ENCODE data around the gene UBE2E2. TPM values are rescaled to one million over a fixed set of nuclear protein-coding genes. Genes with fewer than 3 reads are reported as not detected.

The UBE2E2 gene
- total RNA-seq, 2 donors from 2014 or later, result 6.4 to 9.6 TPM

- Mint-ChIP-seq H3K4me1 (ENCODE audit: low read depth in 2 of 2) (no peaks in the 10 kb centered on the region), H3K27me3 (no peaks in the 10 kb centered on the region), H3K4me3 (no peak overlapping the region), H3K36me3 (peaks cover 13% of the 10 kb centered on the region), H3K27ac (no peak overlapping the region), H3K9me3 (peaks cover 9% of the 10 kb centered on the region)
- ATAC-seq, result no peak
- no peak for DNase-seq (ENCODE audit: low spot score)
Observed at GRCh38 chr3:23481011-23481615, 278.0 kb downstream of the UBE2E2 start.

DNA sequence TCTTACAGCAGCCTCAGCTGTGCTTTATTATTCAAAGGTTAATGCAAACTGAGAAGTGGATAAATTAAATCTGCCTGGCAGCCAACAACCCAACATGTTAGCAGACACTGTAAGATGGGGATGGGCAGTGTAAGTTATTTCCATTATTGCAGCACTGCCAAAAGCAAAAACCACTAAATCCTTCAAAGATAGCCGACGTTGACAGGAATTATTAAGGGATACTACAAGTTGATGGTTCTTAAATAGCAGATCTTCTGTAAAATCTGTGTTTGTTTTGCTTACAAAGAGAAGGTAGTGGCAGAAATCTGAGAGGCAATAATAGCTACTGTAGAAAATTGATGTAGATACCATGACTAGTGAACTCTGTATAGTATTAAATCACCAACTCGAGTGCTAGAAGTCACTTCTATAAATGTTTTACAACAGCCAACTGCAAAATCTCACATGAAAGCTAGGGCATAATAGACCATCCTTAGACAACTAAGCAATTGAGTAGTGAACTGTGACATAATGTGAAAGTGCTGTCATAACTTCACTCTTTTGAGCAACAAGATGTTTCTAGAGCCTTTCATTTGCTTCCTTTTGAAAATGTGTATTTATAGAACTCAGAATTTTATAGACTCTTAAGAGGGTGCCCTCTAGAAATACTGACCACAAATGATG is 278.6 kb downstream of the UBE2E2 start:
- H3K27ac Mint-ChIP-seq, result no peak overlapping the region
- ATAC-seq, result no peak
- no peak for DNase-seq (ENCODE audit: low spot score)
- no peaks in the 10 kb centered on the region for H3K4me1 Mint-ChIP-seq (ENCODE audit: low read depth in 2 of 2)
- H3K9me3 Mint-ChIP-seq, result peaks cover 9% of the 10 kb centered on the region
- no peaks in the 10 kb centered on the region for H3K27me3 Mint-ChIP-seq
- peaks cover 13% of the 10 kb centered on the region for H3K36me3 Mint-ChIP-seq
- H3K4me3 Mint-ChIP-seq, result no peak overlapping the region

- no peak overlapping the region for H3K27ac Mint-ChIP-seq
- DNase-seq (ENCODE audit: low spot score), result no peak
- no peaks in the 10 kb centered on the region for H3K4me1 Mint-ChIP-seq (ENCODE audit: low read depth in 2 of 2)
Observed at GRCh38 chr3:23484386-23484785, 281.3 kb downstream of the UBE2E2 start.

GRCh38 chr3:23485922-23486321 is 282.8 kb downstream of the UBE2E2 start:
- DNase-seq (ENCODE audit: low spot score), result no peak
- no peaks in the 10 kb centered on the region for H3K4me1 Mint-ChIP-seq (ENCODE audit: low read depth in 2 of 2)
- peak; percentile 6 to 41 for ATAC-seq
- peaks cover 0 to 3% of the 10 kb centered on the region in 2 donors for H3K27me3 Mint-ChIP-seq
- peaks cover 3% of the 10 kb centered on the region for H3K9me3 Mint-ChIP-seq
- no peak overlapping the region for H3K4me3 Mint-ChIP-seq
- H3K36me3 Mint-ChIP-seq, result peaks cover 6% of the 10 kb centered on the region
- H3K27ac Mint-ChIP-seq, result no peak overlapping the region

More at GRCh38 chr3:23484386-23484785, 281.3 kb downstream of the UBE2E2 start:
- Mint-ChIP-seq H3K27me3 (peaks cover 0 to 2% of the 10 kb centered on the region in 2 donors), H3K9me3 (peaks cover 3% of the 10 kb centered on the region), H3K4me3 (no peak overlapping the region), H3K36me3 (peaks cover 6% of the 10 kb centered on the region)
- ATAC-seq, result no peak

GRCh38 chr3:23487015-23487414 is 283.9 kb downstream of the UBE2E2 start:
- ATAC-seq (peak; percentile 41 to 48), DNase-seq (ENCODE audit: low spot score) (no peak)
- no peak overlapping the region for H3K27ac Mint-ChIP-seq
- H3K9me3 Mint-ChIP-seq, result peaks cover 3% of the 10 kb centered on the region
- no peak overlapping the region for H3K4me3 Mint-ChIP-seq
- peaks cover 0 to 3% of the 10 kb centered on the region in 2 donors for H3K27me3 Mint-ChIP-seq
- peaks cover 6% of the 10 kb centered on the region for H3K36me3 Mint-ChIP-seq
- no peaks in the 10 kb centered on the region for H3K4me1 Mint-ChIP-seq (ENCODE audit: low read depth in 2 of 2)

DNA sequence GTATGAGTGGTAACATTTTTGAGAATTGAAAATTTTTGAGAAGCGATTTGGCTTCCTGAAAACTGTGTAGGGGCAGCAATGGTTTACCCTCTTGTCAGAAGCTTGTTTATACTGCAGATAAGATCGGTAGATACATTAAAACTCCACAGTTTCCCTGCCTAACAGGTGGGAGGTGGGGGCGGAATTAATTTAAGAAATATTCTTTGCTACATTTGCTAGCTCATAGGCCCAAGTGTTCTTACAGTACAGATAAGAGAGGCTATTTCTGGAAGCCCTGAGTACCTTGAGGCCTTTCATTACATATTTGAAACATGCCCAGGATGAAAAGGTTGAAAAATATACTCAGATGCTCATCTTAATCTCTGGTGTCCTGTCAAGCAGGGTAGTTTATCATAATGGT is 285.5 kb downstream of the UBE2E2 start:
- DNase-seq (ENCODE audit: low spot score), result no peak
- Mint-ChIP-seq H3K27me3 (peaks cover 0 to 3% of the 10 kb centered on the region in 2 donors), H3K27ac (no peak overlapping the region), H3K4me1 (ENCODE audit: low read depth in 2 of 2) (no peaks in the 10 kb centered on the region), H3K36me3 (peaks cover 6% of the 10 kb centered on the region), H3K4me3 (no peak overlapping the region), H3K9me3 (peaks cover 3% of the 10 kb centered on the region)
- ATAC-seq, result no peak

- Mint-ChIP-seq H3K36me3 (peaks cover 1% of the 10 kb centered on the region), H3K4me1 (ENCODE audit: low read depth in 2 of 2) (no peaks in the 10 kb centered on the region), H3K4me3 (no peak overlapping the region), H3K27ac (no peak overlapping the region), H3K9me3 (peaks cover 3% of the 10 kb centered on the region), H3K27me3 (peaks cover 0 to 3% of the 10 kb centered on the region in 2 donors)
- DNase-seq (ENCODE audit: low spot score), result no peak
- ATAC-seq, result no peak
Observed at GRCh38 chr3:23489300-23490158, 286.4 kb downstream of the UBE2E2 start.

DNA sequence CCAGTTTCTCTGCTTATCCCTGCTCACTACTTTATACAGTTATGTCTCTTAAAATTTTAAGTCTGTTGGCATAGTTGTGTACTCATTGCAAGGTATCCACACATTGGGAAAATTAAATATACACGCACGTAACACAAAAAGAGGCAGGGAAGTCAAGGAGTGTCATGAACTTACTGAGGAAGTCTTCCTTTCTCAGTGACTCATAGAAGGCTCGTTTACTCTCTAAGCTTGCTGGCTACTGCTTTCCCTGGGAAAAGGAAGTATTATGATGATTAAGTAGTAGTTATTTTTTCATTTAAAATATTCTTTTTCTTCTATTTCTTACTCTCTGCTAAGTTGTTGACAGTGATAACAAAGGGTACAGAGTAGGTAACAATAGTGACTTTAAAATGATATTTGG is 287.3 kb downstream of the UBE2E2 start:
- ATAC-seq, result no peak
- Mint-ChIP-seq H3K27ac (no peak overlapping the region), H3K9me3 (peaks cover 3% of the 10 kb centered on the region)

GRCh38 chr3:23492057-23492456 is 288.9 kb downstream of the UBE2E2 start:
- H3K36me3 Mint-ChIP-seq, result no peaks in the 10 kb centered on the region
- H3K27ac Mint-ChIP-seq, result no peak overlapping the region
- ATAC-seq (no peak), DNase-seq (ENCODE audit: low spot score) (no peak)
- no peaks in the 10 kb centered on the region for H3K4me1 Mint-ChIP-seq (ENCODE audit: low read depth in 2 of 2)
- peaks cover 0 to 3% of the 10 kb centered on the region in 2 donors for H3K27me3 Mint-ChIP-seq
- H3K9me3 Mint-ChIP-seq, result no peaks in the 10 kb centered on the region
- no peak overlapping the region for H3K4me3 Mint-ChIP-seq

More for the DNA sequence above, 287.3 kb downstream of the UBE2E2 start:
- Mint-ChIP-seq H3K4me1 (ENCODE audit: low read depth in 2 of 2) (no peaks in the 10 kb centered on the region), H3K36me3 (no peaks in the 10 kb centered on the region), H3K27me3 (peaks cover 0 to 3% of the 10 kb centered on the region in 2 donors), H3K4me3 (no peak overlapping the region)
- DNase-seq (ENCODE audit: low spot score), result no peak

DNA sequence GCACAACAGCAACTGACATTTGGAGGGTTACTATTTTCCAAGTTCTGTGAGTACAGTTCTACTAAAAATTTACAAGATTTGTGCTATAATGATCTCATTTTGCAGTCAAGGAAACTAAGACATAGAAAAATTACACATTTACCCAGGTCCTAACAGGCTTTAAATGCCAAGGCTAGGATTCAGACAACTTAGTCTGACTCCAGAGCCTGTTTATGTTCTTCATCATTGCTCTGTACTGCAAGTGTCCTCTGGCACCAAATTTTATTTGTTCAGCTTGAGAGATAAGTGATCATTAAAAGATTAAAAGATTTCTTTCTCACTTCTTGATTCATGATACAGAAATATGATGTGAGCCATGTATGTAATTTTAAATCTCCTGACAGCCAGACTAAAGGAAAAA is 290.8 kb downstream of the UBE2E2 start:
- Mint-ChIP-seq H3K4me3 (no peak overlapping the region), H3K36me3 (no peaks in the 10 kb centered on the region), H3K9me3 (no peaks in the 10 kb centered on the region), H3K27me3 (peaks cover 0 to 6% of the 10 kb centered on the region in 2 donors), H3K4me1 (ENCODE audit: low read depth in 2 of 2) (no peaks in the 10 kb centered on the region), H3K27ac (no peak overlapping the region)
- DNase-seq (ENCODE audit: low spot score) (no peak), ATAC-seq (no peak)

- DNase-seq (ENCODE audit: low spot score) (no peak), ATAC-seq (no peak)
- H3K4me1 Mint-ChIP-seq (ENCODE audit: low read depth in 2 of 2), result no peaks in the 10 kb centered on the region
- H3K27me3 Mint-ChIP-seq, result peaks cover 0 to 3% of the 10 kb centered on the region in 2 donors
- no peaks in the 10 kb centered on the region for H3K36me3 Mint-ChIP-seq
- H3K27ac Mint-ChIP-seq, result no peak overlapping the region
- H3K4me3 Mint-ChIP-seq, result no peak overlapping the region
- no peaks in the 10 kb centered on the region for H3K9me3 Mint-ChIP-seq
Observed at GRCh38 chr3:23494967-23495366, 291.8 kb downstream of the UBE2E2 start.

DNA sequence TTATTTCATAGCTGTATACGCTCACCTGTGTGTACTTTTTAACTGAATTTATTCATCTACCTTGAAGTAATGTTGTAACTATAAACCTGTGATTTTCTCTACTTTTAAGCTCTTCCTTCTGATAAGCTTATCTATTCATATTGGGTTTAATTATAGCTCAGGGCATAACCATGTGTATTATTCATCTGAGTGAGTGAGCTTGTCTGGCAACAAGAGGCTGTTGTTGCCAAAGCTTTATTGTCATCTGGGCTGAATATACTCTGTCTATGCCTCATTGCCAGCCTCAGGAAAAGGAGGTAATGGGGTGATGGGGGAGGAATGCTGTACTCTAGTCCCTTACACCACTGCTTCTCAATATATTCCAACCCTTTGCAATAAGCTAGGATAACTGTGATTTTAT is 292.4 kb downstream of the UBE2E2 start:
- Mint-ChIP-seq H3K27me3 (peaks cover 0 to 4% of the 10 kb centered on the region in 2 donors), H3K4me1 (ENCODE audit: low read depth in 2 of 2) (no peaks in the 10 kb centered on the region), H3K36me3 (no peaks in the 10 kb centered on the region), H3K9me3 (no peaks in the 10 kb centered on the region), H3K4me3 (no peak overlapping the region), H3K27ac (no peak overlapping the region)
- no peak for ATAC-seq
- no peak for DNase-seq (ENCODE audit: low spot score)

DNA sequence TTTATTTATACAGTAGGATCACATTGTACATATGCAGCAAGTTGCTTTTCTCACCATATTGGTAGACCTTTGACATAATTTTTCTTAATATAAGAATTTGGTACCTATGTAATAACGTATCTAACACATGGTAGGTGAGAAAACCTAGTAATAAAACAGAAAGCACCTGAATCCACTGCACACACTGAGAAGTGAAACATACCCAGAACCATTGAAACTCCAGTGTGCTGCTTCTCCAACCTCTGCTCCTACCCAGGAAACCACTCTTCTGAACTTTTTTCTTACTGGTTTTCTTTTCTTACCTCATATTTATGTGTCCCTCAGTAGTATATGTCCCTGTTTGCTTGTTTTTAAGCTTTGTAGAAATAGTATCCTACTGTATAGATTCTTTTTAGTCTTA is 293.0 kb downstream of the UBE2E2 start:
- Mint-ChIP-seq H3K4me1 (ENCODE audit: low read depth in 2 of 2) (no peaks in the 10 kb centered on the region), H3K4me3 (no peak overlapping the region), H3K9me3 (no peaks in the 10 kb centered on the region), H3K36me3 (no peaks in the 10 kb centered on the region), H3K27ac (no peak overlapping the region), H3K27me3 (peaks cover 0 to 6% of the 10 kb centered on the region in 2 donors)
- ATAC-seq, result no peak
- DNase-seq (ENCODE audit: low spot score), result no peak

GRCh38 chr3:23497156-23497555 is 294.0 kb downstream of the UBE2E2 start:
- DNase-seq (ENCODE audit: low spot score), result no peak
- no peak overlapping the region for H3K4me3 Mint-ChIP-seq
- no peaks in the 10 kb centered on the region for H3K9me3 Mint-ChIP-seq
- H3K4me1 Mint-ChIP-seq (ENCODE audit: low read depth in 2 of 2), result no peaks in the 10 kb centered on the region
- peaks cover 0 to 6% of the 10 kb centered on the region in 2 donors for H3K27me3 Mint-ChIP-seq
- H3K36me3 Mint-ChIP-seq, result no peaks in the 10 kb centered on the region
- no peak overlapping the region for H3K27ac Mint-ChIP-seq
- ATAC-seq, result no peak

All from natural killer cell treated with Interleukin-12 subunit alpha and Interleukin-12 subunit beta and Interleukin-15 and Interleukin-18, amount 100 ng/mL, for 72 hours (primary cell).